KBM-7 (cell line): ENCODE results near the gene EAF2.

Source experiments
- DNase-seq: peaks from one replicate; pipeline ENCODE4 v3.0.0-alpha.2; 2015
- in situ Hi-C: fragments of 300-500 bp; cut with MboI; formaldehyde crosslinking; loops from 2 replicates; pipeline ENCODE4 v1.14.3; 2020; ENCODE audit warnings: low sequenced_read_pairs, low pct_unique_long_range_greater_than_20kb, mixed read lengths

Gene EAF2

DNA sequence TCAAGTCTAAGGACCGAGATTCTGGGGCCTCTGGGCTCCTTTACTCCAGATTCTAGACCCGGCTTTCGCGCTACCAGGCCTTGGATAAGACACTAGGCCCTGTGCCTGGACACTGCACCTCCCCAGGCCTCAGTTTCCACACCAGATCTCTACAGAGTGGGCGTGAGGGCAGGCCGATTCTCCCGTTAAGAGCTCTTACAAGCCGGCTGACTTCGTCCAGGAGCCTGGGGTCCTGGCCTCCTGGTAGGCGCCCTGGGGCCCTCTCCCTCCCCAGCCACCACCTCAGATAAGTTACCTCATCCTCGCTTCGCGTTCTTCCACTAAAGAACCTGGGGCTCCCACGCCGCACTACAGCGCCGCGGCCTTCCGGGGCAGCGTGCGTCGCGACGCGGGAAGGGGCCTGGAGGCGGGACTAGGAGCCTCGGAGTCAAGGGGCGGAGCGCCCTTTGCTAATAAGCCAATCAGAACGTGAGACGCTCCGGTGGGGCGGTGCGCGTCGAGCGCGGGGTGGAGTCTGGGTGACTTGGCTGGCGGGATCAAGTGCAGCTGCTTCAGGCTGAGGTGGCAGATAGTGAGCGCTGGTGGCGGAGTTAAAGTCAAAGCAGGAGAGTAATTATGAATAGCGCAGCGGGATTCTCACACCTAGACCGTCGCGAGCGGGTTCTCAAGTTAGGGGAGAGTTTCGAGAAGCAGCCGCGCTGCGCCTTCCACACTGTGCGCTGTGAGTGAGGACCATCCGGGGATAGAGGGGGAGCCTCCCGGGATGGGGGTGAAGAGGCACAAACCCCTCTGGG is at the start of gene EAF2, which contains the start of gene IQCB1:
TSS of gene EAF2 (plus strand) at position 539 of the 794 bp plus-strand sequence. CDS start at position 616, 77 bp downstream.
TSS of gene IQCB1 (minus strand) at position 390 of the 794 bp plus-strand sequence. CDS start 6,100 bp downstream, outside the sequence.
- in situ Hi-C loops = no loop called here
- peak; percentile 98 for DNase-seq

DNA sequence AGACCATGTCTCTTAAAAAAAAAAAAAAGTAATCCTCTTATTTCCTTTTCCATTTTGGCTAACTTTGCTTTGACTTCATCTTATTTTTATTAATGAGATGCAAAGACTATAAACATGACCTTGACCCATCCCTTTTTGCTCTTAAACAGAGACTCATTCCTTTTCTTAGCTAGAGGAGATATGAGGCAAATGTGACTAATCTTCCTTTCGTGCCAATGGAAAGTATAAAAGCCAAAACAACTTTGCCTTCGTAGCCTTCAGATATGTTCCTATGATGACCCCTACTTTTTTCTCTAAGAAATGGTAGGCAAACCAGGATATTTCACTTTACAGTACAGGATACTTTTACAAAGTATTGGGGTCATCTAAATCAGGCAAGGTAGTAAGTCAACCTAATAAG is 48.5 kb upstream of the EAF2 start:
- DNase-seq = no peak
- in situ Hi-C loops = no loop called here

- DNase-seq = no peak
- in situ Hi-C loops = no loop called here
Observed at GRCh38 chr3:121793078-121793477, 41.9 kb upstream of the EAF2 start.

GRCh38 chr3:121794264-121794983 is 40.6 kb upstream of the EAF2 start:
- no peak for DNase-seq
- in situ Hi-C loops = no loop called here

DNA sequence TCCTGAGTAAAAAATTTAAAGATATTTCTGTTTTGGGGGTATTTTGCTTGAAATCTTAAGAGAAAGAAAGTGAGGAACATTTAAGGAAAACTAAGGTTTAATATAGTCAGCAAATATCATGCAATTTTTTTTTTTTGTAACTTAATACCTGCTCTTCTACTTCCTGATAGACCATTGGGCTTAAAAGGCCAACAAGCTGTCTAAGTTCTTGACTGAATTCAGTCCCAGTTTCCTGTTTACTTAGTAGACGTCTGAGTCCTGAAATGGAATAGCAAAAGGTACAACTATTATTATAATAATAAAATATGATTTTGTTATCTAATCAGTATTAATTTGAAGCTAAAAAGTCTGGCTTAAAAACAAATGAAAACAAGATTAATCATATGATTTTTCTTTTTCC is 38.0 kb upstream of the EAF2 start:
- no peak for DNase-seq
- in situ Hi-C loops = no loop called here

- no peak for DNase-seq
- in situ Hi-C loops = no loop called here
Observed at GRCh38 chr3:121800906-121801305, 34.1 kb upstream of the EAF2 start.

DNA sequence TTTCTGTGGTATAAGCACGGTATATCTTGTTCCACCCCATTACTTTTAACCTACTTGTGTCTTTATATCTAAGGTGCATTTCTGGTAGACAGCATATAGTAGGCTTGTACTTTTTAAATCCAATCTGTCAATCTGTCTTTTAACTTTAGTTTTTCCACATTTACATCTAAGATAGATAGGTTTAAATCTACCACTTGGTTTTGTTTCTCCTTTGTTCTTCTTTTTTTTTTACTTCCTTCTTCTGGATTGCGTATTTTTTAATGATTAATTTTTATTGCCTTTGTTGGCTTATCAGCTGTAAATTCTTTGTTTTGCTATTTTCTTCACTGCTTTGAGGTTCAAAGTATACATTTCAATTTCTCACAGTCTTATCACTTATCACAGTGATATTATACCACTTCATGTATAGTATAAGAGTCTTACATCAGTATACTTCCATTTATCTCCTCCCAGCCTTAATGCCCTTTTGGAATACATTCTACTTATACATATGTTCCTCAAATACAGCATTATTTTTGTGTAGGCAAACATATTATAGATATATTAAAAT is 31.2 kb upstream of the EAF2 start:
- no peak for DNase-seq
- in situ Hi-C loops = no loop called here

DNA sequence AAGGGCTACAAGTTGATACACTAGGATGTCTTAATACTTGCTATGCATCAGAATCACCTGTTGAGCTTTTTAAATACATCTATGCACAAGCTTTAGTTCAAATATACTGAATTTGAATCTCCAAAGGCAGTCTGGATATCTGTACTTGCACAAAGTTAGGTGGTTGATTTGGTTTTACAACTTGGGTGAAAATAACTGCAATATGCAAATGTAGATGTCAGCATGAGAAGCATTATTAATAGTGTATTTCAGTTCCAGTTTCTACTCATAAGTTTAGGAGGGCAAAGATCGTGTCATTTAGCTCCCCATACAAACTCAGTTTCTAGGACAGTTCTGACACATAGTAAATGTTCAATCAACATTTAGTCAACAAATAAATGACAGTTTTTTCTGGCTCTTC is 25.8 kb upstream of the EAF2 start:
- in situ Hi-C loops = no loop called here
- no peak for DNase-seq

DNA sequence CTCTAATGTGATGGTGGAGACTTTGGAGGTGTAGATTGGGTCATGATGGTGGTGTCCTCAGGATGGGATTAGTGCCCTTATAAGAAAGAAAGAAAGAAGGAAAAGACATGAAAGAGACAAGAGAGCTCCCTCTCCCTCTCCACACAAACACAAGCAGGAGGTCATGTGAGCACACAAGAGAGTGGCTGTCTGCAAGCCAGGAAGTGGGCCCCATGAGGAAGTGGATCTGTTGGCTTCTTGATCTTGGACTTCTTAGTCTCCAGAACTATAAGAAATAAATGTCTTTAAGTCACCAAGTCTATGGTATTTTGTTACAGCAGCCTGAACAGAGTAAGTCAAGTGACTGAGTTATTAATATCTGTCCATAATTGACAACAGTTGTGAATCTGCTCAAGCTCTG is 17.3 kb upstream of the EAF2 start:
- DNase-seq = peak; percentile 59
- in situ Hi-C loops = no loop called here

DNA sequence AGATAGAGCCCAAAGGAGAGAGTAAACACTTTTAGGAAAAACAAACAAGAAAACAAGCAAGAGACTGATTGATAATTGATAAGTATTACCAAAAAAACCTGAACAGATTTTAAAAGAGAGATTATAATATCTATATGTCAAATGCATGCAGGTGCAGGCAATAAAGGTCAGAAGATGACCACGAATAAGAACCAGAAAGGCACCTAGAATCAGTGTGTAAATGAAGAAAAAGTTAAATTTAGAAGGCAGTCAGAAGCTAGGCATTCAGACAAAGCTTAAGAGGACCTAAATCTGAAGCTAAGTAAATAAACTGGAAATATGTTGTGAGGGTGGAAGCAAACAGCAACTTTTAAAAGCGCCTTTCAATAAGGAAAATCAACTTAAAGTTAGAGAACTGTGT is 16.4 kb upstream of the EAF2 start:
- DNase-seq = no peak
- in situ Hi-C loops = no loop called here

GRCh38 chr3:121819236-121819635 is 15.8 kb upstream of the EAF2 start:
- in situ Hi-C loops = no loop called here
- peak; percentile 44 for DNase-seq

DNA sequence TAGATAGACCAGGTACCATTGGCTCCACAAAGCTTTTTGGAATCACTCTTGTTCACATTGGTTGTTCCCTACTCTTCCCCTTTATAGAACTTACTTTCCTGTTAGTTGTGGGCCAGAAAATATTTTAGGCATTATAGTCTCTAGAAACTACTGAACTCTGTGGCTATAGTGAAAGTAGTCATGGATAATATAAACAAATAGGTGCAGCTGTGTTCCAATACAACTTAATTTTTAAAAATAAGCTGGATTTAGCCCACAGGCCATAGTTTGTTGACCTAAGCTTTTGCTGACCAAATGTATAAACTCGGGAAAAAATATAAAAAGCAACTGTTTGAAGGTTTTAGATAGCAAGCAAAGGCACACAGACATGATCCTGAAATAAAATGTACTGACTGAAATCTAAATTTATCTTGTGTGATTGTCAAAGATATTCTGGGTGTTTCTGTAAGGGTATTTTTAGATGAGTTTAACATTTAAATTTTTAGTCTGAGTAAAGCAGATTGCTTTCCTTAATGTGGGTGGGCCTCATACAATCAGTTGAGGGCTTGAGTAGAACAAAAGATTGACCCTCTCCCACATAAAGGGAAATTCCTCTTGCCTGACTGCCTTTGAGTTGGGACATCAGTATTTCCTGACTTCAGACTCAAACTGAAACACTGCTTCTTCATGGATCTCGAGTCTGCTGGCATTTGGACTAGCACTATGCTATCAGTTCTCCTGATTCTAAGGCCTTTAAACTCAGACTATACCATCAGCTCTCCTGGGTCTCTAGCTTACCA is 13.4 kb upstream of the EAF2 start:
- no peak for DNase-seq
- in situ Hi-C loops = no loop called here

DNA sequence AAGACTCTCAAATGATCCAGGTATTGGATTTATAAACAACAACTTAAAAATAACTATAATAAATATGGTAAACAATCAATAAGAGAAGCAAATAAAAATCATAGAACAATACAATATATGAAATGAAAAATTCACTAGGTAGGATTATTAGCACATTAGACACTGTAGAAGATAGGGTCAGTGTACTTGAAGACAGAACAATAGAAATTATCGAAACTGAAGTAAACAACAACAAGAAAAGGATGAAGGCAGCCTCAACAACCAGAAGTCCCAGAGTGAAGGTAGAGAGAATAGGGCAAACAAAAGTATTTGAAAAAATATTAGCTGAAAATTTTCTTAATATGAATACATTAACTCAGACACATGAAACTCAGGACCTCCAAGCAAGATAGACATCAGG is 12.0 kb upstream of the EAF2 start:
- no peak for DNase-seq
- in situ Hi-C loops = no loop called here

DNA sequence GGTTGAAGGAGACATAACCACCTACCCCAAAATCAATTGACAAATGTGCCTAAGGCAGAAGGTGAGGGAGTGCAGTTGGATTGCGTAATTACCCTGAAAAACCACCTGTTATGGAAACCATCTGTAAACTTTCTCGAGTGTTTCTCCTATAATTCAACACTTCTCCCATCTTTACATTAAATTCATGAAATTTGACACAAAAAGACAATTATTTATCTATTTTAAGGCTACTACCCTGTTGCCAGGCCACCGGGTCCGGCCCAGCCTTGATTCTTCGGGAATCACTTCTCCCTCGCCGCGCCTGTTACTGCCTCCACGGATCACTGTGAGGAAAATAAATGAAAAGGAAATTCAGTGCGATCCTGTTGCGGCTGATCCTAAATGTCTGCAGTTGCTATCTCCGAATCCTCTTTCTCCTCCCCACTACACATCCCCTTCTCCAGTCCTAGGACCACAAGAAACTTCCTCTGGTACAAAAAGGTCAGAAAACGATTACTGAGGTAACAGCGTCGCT is 795 bp upstream of the EAF2 start:
- DNase-seq = peak; percentile 29

DNA sequence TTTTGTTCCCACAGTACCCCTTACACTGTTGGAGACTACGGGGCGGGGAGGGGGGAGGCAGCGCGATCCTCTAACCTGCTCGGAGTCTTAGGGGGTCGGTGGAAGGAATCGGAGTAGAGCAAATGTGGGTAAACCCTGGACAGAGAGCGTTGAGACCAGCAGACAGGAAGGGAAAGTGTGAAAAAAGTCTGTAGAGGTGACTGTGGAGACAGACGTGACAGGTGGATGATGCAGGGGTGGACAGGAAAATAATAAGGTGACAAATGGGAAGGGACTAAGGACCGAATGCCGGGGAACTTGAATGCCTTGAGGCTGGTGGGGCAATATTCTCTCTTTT is 424 bp downstream of the EAF2 start:
- no peak for DNase-seq
- in situ Hi-C loops = no loop called here

More for the DNA sequence above, 795 bp upstream of the EAF2 start:
- in situ Hi-C loops = no loop called here

- in situ Hi-C loops = no loop called here
- DNase-seq = peak; percentile 56
Observed at GRCh38 chr3:121836064-121836463, 1.1 kb downstream of the EAF2 start.

DNA sequence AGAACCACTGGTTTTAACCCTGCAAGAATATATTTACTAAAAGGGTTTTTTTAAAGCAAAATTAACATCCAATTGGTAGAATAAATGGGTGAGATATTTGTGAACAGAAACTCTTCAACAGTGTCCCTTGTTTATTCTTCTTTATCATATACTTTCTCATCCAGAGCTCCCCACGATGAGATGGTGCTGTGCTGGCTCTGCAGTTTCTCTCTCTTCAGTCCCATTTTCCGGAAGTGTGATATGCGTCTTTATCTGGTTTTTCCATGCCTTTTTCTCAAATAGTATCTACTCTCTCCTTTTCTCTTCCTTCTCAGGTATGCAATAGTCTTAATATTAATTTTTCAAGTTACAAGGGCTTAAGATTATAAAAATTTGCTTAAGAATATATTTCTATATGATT is 1.5 kb downstream of the EAF2 start:
- DNase-seq = no peak
- in situ Hi-C loops = no loop called here

GRCh38 chr3:121839962-121840361 is 5.0 kb downstream of the EAF2 start:
- in situ Hi-C loops = no loop called here
- DNase-seq = no peak

GRCh38 chr3:121844892-121845291 is 9.9 kb downstream of the EAF2 start:
- in situ Hi-C loops = no loop called here
- DNase-seq = no peak
